Stimulated activated CD8-positive, alpha-beta memory T cell treated with anti-CD3 and anti-CD28 coated beads, Interleukin-7, amount 100 ng/mL, for 24 hours (primary cell): ENCODE results near the gene ISM1.

Experiments
- DNase-seq: peaks from one replicate; pipeline ENCODE4 v3.0.0-alpha.2; 2020; ENCODE audit warnings: low read depth

ISM1 gene

GRCh38 chr20:13313201-13313600, 92.1 kb downstream of the ISM1 start:
- DNase-seq: no peak

- no peak for DNase-seq
Observed at GRCh38 chr20:13317439-13317838, 96.4 kb downstream of the ISM1 start.

- no peak for DNase-seq
Observed at GRCh38 chr20:13318871-13319521, 97.9 kb downstream of the ISM1 start.

- no peak for DNase-seq
Observed at GRCh38 chr20:13320702-13321101, 99.6 kb downstream of the ISM1 start.

- no peak for DNase-seq
Observed at GRCh38 chr20:13321416-13321815, 100.3 kb downstream of the ISM1 start.

GRCh38 chr20:13322198-13322597, 101.1 kb downstream of the ISM1 start:
- DNase-seq: no peak

GRCh38 chr20:13322621-13323020, 101.5 kb downstream of the ISM1 start:
- DNase-seq: no peak

GRCh38 chr20:13325033-13325432, 104.0 kb downstream of the ISM1 start:
- DNase-seq: no peak

GRCh38 chr20:13325796-13326340, 104.8 kb downstream of the ISM1 start:
- DNase-seq: no peak

GRCh38 chr20:13331536-13331935, 110.5 kb downstream of the ISM1 start:
- DNase-seq: no peak

GRCh38 chr20:13333036-13333435, 112.0 kb downstream of the ISM1 start:
- no peak for DNase-seq

GRCh38 chr20:13333793-13334192, 112.7 kb downstream of the ISM1 start:
- DNase-seq: no peak

GRCh38 chr20:13336308-13337089, 115.4 kb downstream of the ISM1 start:
- no peak for DNase-seq

- no peak for DNase-seq
Observed at GRCh38 chr20:13337090-13337784, 116.2 kb downstream of the ISM1 start.

- no peak for DNase-seq
Observed at GRCh38 chr20:13338097-13338661, 117.1 kb downstream of the ISM1 start.

- no peak for DNase-seq
Observed at GRCh38 chr20:13338999-13339411, 117.9 kb downstream of the ISM1 start.

GRCh38 chr20:13340088-13340487, 119.0 kb downstream of the ISM1 start:
- DNase-seq: no peak

GRCh38 chr20:13341737-13342393, 120.8 kb downstream of the ISM1 start:
- no peak for DNase-seq

GRCh38 chr20:13342469-13343242, 121.6 kb downstream of the ISM1 start:
- no peak for DNase-seq

GRCh38 chr20:13344671-13345070, 123.6 kb downstream of the ISM1 start:
- DNase-seq: no peak
